GM12892 (cell line): ENCODE results near the gene THOP1.

Experiments
- POLR2A ChIP-seq: IDR thresholded peaks from 2 replicates; pipeline ENCODE4 v1.6.1; 2011; ENCODE audit warnings: low read depth, low read length, control low read depth
- POLR2AphosphoS5 ChIP-seq: IDR thresholded peaks from 2 replicates; pipeline ENCODE4 v1.6.1; 2011; ENCODE audit warnings: low read depth, low read length, control low read depth

GRCh38 chr19:2750808-2751437 is 34.4 kb upstream of the THOP1 start:
- TF ChIP-seq POLR2A (no peak), POLR2AphosphoS5 (no peak)
